PC-3 (cell line): ENCODE measurements around the gene NPB. TPM values are rescaled to one million over a fixed set of nuclear protein-coding genes. Genes with fewer than 3 reads are reported as not detected.
A peak's percentile ranks its signal among the peaks of the same experiment; 100 is the strongest.

Experiments used
- ATAC-seq: fragments of 200-7000 bp; cut with Tn5 transposase; 2 replicates; pipeline ENCODE4 v1.9.1; 2020; ENCODE audit warnings: mild to moderate bottlenecking, moderate library complexity
- BruUV-seq: library from RNA; stranded (reverse); fragments of 400-500 nt; replicated peaks from 2 replicates; lab custom pipeline; 2021; lab: Mats Ljungman, UMichigan
- CTCF ChIA-PET: fragments of 300-600 bp; sonication (Branson Sonifier 250); formaldehyde crosslinking; loops from one replicate; lab custom pipeline; 2022; ENCODE audit warnings: antibody characterized with exemption; lab: Charles Lee
- POLR2A ChIA-PET: fragments of 300-600 bp; sonication (Branson Sonifier 250); formaldehyde crosslinking; loops from one replicate; lab custom pipeline; 2022; ENCODE audit warnings: antibody characterized with exemption; ENCODE audit not compliant: unreplicated experiment; lab: Charles Lee
- DNase-seq: peaks from one replicate; pipeline ENCODE4 v3.0.0-alpha.2; 2015
- H2AFZ ChIP-seq: fragments of 300-600 bp; sonication (generic); 2 replicates; pipeline ENCODE4 v1.6.0; 2016; ENCODE audit warnings: antibody characterized with exemption, low read length
- H3F3A ChIP-seq: fragments of 300-600 bp; sonication (generic); one replicate; pipeline ENCODE4 v1.6.0; 2017; ENCODE audit warnings: antibody characterized with exemption, low read length, control low read depth, mild to moderate bottlenecking; ENCODE audit not compliant: unreplicated experiment
- H3K27ac ChIP-seq: fragments of 300-600 bp; sonication (generic); 2 replicates; pipeline ENCODE4 v1.5.1; 2016; ENCODE audit warnings: mild to moderate bottlenecking, low read length
- H3K27me3 ChIP-seq: fragments of 300-600 bp; sonication (generic); 2 replicates; pipeline ENCODE4 v1.6.1; 2016; ENCODE audit warnings: low read length, mixed read lengths
- H3K36me3 ChIP-seq: fragments of 300-600 bp; sonication (generic); 2 replicates; pipeline ENCODE4 v1.6.1; 2016; ENCODE audit warnings: low read depth, mixed run types, low read length, mixed read lengths
- H3K4me1 ChIP-seq: fragments of 300-600 bp; sonication (generic); 2 replicates; pipeline ENCODE4 v1.5.1; 2016; ENCODE audit warnings: low read length; ENCODE audit not compliant: insufficient read depth
- H3K4me2 ChIP-seq: fragments of 300-600 bp; sonication (generic); 2 replicates; pipeline ENCODE4 v1.6.0; 2016; ENCODE audit warnings: low read length
- H3K4me3 ChIP-seq: fragments of 300-600 bp; sonication (generic); 2 replicates; pipeline ENCODE4 v1.5.1; 2016; ENCODE audit warnings: mild to moderate bottlenecking, low read length, mixed read lengths
- H3K79me2 ChIP-seq: fragments of 300-600 bp; sonication (generic); 2 replicates; pipeline ENCODE4 v1.6.1; 2017; ENCODE audit warnings: low read length, mixed read lengths
- H3K9ac ChIP-seq: fragments of 300-600 bp; sonication (generic); 2 replicates; pipeline ENCODE4 v1.6.0; 2016; ENCODE audit warnings: mild to moderate bottlenecking, low read length
- H3K9me2 ChIP-seq: fragments of 300-600 bp; sonication (generic); replicated peaks from 2 replicates; pipeline ENCODE4 v1.6.1; 2016; ENCODE audit warnings: mixed run types, low read length, mixed read lengths
- H3K9me3 ChIP-seq: fragments of 300-600 bp; sonication (generic); 2 replicates; pipeline ENCODE4 v1.6.1; 2016; ENCODE audit warnings: low read length, mixed read lengths
- H4K20me1 ChIP-seq: fragments of 300-600 bp; sonication (generic); 2 replicates; pipeline ENCODE4 v1.6.1; 2016; ENCODE audit warnings: low read length, mixed read lengths
- EZH2 ChIP-seq: fragments of 300-600 bp; sonication (generic); IDR thresholded peaks from one replicate; pipeline ENCODE4 v1.6.1; 2017; ENCODE audit warnings: antibody characterized with exemption, mild to moderate bottlenecking, low read length; ENCODE audit not compliant: unreplicated experiment
- EZH2phosphoT487 ChIP-seq: fragments of 300-600 bp; sonication (generic); IDR thresholded peaks from 2 replicates; pipeline ENCODE4 v1.6.1; 2018; ENCODE audit warnings: mild to moderate bottlenecking, antibody characterized with exemption, low read length, borderline replicate concordance
- intact Hi-C: fragments of 100-400 bp; cut with micrococcal nuclease; formaldehyde crosslinking; loops from 2 replicates; pipeline ENCODE4 v1.9.0; 2023
- total RNA-seq: library from RNA; depleted of rRNA; stranded (reverse); fragments of >200 nt; gene quantifications from 2 replicates; pipeline ENCODE4 v1.2.3, GENCODE V29; 2014
- TF ChIP-seq, protein P1 (sequence below): fragments of 300-600 bp; sonication (generic); conservative IDR thresholded peaks from 2 replicates; pipeline ENCODE4 v1.5.1; 2017; ENCODE audit warnings: antibody characterized with exemption, low read depth, mild to moderate bottlenecking, low read length

NPB gene
- total RNA-seq, 1 experiment from 2014 or later = 0.07 TPM

DNA sequence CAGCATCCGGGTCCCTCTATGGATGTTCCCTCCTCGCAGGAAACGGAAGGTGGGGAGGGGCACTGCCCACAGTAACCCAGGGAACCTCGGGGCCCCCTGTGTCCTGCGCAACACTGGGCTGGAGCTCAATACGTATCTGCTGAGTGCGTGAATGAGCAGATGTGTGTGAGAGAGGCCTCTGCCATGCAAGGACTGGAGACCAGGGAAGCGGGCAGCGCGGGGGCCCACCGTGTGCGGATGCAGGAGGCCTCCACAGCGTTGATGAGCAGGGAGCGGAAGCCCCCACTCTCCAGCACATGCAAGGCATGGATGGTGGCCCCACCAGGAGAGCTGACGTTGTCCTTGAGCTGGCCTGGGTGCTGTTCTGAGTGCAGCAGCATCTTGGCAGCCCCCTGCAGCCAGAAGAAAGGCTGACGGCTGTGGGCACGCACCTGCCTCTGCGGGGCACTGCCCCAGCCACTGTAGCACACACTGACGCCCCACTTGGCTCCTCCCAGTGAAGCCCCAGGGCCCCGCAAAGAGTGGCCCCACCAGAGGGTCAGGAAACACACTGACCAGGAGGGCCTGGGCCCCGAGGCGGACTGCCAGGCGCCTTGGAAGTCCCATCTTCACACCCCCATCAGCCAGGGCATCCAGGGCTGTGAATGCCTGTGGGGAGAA is 32.2 kb downstream of the NPB start:
- no peak for DNase-seq
- no peak overlapping the region for H3K4me3 ChIP-seq
- TF ChIP-seq EZH2 (no peak), EZH2phosphoT487 (no peak)
- TF ChIP-seq, protein P1, sequence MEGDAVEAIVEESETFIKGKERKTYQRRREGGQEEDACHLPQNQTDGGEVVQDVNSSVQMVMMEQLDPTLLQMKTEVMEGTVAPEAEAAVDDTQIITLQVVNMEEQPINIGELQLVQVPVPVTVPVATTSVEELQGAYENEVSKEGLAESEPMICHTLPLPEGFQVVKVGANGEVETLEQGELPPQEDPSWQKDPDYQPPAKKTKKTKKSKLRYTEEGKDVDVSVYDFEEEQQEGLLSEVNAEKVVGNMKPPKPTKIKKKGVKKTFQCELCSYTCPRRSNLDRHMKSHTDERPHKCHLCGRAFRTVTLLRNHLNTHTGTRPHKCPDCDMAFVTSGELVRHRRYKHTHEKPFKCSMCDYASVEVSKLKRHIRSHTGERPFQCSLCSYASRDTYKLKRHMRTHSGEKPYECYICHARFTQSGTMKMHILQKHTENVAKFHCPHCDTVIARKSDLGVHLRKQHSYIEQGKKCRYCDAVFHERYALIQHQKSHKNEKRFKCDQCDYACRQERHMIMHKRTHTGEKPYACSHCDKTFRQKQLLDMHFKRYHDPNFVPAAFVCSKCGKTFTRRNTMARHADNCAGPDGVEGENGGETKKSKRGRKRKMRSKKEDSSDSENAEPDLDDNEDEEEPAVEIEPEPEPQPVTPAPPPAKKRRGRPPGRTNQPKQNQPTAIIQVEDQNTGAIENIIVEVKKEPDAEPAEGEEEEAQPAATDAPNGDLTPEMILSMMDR = no peak
- peaks cover 19% of the 10 kb centered on the region for H3K79me2 ChIP-seq
- no peak for ATAC-seq
- H3K4me2 ChIP-seq = no peak overlapping the region
- no peaks in the 10 kb centered on the region for H4K20me1 ChIP-seq
- no peaks in the 10 kb centered on the region for H3K36me3 ChIP-seq
- POLR2A ChIA-PET = no interaction called here
- H3K9me2 ChIP-seq = no peaks in the 10 kb centered on the region
- no peak overlapping the region for H3K27ac ChIP-seq
- CTCF ChIA-PET = no interaction called here
- H3K9ac ChIP-seq = no peak overlapping the region
- H3K4me1 ChIP-seq = peaks cover 12% of the 10 kb centered on the region
- intact Hi-C loops = no loop called here
- H2AFZ ChIP-seq = no peak overlapping the region
- no peaks in the 10 kb centered on the region for H3K9me3 ChIP-seq
- no peaks in the 10 kb centered on the region for H3K27me3 ChIP-seq
- H3F3A ChIP-seq = no peaks in the 10 kb centered on the region
- BruUV-seq = no TSS peak

DNA sequence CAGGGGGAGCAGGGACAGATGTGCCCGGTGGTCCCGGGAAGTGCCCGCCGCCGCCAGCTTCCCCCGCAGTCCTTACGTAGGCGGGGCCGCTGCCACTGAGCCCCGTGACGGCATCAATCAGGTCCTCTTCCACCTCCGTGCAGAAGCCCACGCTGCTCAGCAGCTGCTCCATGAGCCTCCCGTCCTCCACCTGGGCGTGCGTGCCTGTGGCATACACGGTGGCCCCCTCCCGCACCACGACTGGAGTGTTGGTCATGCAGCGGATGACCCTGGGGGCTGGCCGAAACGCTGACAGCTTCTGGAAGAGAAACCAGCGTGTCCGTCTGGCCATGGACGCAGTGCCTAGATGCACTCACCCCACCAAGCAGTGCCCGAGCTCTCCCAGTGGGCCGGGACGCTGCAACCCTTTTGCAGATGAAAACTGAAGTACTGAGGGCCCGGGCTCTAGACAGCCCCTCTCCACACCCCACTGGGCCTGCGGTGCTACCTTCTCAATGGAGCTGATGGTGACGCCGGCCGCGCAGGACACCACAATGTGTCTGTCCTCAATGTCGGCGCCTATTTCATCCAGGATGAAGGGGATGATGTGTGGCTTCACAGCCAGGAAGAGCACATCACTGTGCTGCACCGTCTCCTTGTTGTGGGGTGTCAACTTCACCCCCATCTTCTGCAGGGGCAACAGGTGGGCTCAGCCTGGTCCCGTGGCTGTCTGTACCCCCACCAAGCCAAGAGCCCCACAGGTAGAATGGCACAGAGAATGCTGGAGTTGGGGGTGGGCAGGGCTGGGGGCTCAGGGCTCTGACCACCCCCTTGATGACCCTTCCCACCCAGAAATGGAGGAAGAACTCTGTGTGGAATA is 33.0 kb downstream of the NPB start:
- ChIA-PET POLR2A (no interaction called here), CTCF (no interaction called here)
- Histone ChIP-seq H3K4me2 (peak overlapping the region; percentile 98; the same call in 1 of the 2 replicates), H2AFZ (no peak overlapping the region), H3K79me2 (peaks cover 19% of the 10 kb centered on the region), H3F3A (no peaks in the 10 kb centered on the region), H3K4me1 (peaks cover 10% of the 10 kb centered on the region), H3K9me2 (no peaks in the 10 kb centered on the region), H3K27ac (no peak overlapping the region), H3K36me3 (no peaks in the 10 kb centered on the region), H3K27me3 (no peaks in the 10 kb centered on the region), H3K4me3 (no peak overlapping the region), H3K9ac (no peak overlapping the region), H4K20me1 (no peaks in the 10 kb centered on the region), H3K9me3 (no peaks in the 10 kb centered on the region)
- DNase-seq (no peak), ATAC-seq (no peak)
- intact Hi-C loops = no loop called here
- BruUV-seq = no TSS peak
- TF ChIP-seq, protein P1 = no peak
- TF ChIP-seq EZH2phosphoT487 (no peak), EZH2 (no peak)
